Measurements from ENCODE around the gene PYROXD2.

PYROXD2 gene

GRCh38 chr10:98340940-98341310 is 74.1 kb downstream of the PYROXD2 start:
- DNase-seq (ENCODE audit: low read depth) = peak; percentile 51
- H3K4me3 ChIP-seq (ENCODE audit: low read depth, low read length) = no peak overlapping the region
- TF ChIP-seq, protein P1, sequence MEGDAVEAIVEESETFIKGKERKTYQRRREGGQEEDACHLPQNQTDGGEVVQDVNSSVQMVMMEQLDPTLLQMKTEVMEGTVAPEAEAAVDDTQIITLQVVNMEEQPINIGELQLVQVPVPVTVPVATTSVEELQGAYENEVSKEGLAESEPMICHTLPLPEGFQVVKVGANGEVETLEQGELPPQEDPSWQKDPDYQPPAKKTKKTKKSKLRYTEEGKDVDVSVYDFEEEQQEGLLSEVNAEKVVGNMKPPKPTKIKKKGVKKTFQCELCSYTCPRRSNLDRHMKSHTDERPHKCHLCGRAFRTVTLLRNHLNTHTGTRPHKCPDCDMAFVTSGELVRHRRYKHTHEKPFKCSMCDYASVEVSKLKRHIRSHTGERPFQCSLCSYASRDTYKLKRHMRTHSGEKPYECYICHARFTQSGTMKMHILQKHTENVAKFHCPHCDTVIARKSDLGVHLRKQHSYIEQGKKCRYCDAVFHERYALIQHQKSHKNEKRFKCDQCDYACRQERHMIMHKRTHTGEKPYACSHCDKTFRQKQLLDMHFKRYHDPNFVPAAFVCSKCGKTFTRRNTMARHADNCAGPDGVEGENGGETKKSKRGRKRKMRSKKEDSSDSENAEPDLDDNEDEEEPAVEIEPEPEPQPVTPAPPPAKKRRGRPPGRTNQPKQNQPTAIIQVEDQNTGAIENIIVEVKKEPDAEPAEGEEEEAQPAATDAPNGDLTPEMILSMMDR (conservative IDR thresholded peaks at IDR 0.05; ENCODE audit: low read depth, low read length) = peak; percentile 30

DNA sequence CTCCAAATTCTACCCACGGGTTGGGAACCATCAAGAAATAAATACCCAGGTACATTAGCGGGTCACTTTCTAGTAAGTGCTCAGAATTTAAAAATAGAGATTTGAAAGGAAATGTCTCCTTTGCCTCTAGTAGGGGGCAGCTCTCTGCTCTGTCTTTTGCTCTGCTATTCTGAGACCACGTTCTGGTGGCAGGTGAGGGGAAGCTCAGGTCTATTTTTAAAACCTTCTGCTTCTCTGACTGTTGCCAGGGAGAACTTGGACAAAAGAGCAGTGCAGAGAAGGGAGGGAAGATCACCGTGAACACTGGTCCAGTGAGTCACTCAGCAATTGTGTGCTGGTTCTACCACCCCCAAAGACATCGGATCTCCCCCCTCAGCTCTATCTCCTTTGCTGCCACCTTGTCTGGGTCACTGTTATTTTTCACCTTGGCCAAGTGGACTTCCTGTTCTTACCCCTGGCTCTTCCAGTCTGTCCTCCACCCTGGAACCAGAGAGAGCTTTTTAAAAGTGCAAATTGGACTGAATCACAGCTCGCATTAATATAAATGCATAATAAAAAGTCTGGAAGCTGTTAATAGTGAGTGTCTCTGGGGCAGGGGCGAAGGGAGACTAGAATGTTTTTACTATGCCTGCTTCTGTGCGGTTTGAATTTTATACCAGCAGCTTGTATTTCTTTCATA is 74.6 kb downstream of the PYROXD2 start:
- TF ChIP-seq, protein P1 (conservative IDR thresholded peaks at IDR 0.05; ENCODE audit: low read depth, low read length) = no peak
- DNase-seq (ENCODE audit: low read depth) = peak; percentile 41
- H3K4me3 ChIP-seq (ENCODE audit: low read depth, low read length) = no peak overlapping the region

GRCh38 chr10:98339799-98340198 is 75.2 kb downstream of the PYROXD2 start:
- no peak for DNase-seq (ENCODE audit: low read depth)
- TF ChIP-seq, protein P1 (conservative IDR thresholded peaks at IDR 0.05; ENCODE audit: low read depth, low read length) = no peak
- no peak overlapping the region for H3K4me3 ChIP-seq (ENCODE audit: low read depth, low read length)

DNA sequence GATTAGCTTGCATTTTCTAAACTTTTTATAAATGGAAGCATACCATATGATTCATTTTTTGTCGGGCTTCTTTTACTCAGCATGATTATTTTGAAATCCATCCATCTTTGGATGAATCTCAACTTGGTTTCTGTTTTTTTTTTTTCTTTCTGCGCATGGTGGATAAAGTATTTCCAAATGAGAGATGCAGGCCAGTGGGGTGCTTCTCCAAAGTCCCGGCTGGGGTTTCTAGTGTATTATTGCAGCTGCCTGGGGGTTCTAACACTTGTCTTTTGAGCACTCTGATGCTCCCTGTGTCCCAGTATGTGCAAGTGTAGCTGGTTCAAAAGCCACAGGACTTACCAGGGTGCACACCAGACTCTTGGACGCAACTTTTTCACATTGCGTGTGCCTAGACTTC is 76.1 kb downstream of the PYROXD2 start:
- TF ChIP-seq, protein P1 (conservative IDR thresholded peaks at IDR 0.05; ENCODE audit: low read depth, low read length) = no peak
- DNase-seq (ENCODE audit: low read depth) = peak; percentile 56
- no peak overlapping the region for H3K4me3 ChIP-seq (ENCODE audit: low read depth, low read length)

DNA sequence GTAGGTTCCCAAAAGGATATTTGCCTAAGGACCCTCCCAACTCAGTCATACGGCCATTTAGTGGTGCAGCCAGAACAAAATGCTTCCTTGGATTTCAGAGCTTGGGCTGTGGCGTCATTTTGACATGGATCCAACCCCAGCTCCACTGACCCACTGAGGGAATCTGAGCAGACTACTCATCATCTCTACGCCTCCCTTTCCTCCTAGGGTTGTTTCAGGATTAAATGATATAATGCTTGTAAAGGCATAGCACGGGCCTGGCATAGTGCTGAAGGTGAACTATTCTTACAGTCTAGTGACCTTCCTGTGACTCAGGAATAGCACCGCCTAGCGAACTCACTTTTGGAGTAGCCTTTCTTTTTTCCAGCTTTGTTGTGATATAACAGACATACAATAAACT is 76.7 kb downstream of the PYROXD2 start:
- TF ChIP-seq, protein P1 (conservative IDR thresholded peaks at IDR 0.05; ENCODE audit: low read depth, low read length) = no peak
- H3K4me3 ChIP-seq (ENCODE audit: low read depth, low read length) = no peak overlapping the region
- no peak for DNase-seq (ENCODE audit: low read depth)

DNA sequence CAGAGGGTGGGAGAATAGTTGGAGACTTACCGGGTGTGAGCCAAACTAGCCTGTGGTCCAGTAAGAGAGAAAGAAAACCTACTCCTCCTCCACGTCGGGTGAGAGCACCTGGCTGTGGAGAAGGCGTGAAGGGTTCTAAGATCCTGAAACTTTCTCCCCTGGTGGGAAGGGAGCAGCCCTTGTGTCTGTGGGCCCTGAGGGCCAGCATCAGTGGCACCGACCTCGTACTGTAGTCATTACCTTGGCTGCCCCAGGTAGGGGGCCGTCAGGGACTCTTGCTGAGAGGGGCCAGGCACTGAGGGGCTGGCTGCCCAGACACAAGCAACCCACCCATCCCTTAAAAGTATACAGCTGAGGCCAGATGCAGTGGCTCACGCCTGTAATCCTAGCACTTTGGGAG is 77.5 kb downstream of the PYROXD2 start:
- TF ChIP-seq, protein P1 (conservative IDR thresholded peaks at IDR 0.05; ENCODE audit: low read depth, low read length) = no peak
- H3K4me3 ChIP-seq (ENCODE audit: low read depth, low read length) = no peak overlapping the region
- DNase-seq (ENCODE audit: low read depth) = no peak

Data from choroid plexus epithelial cell (primary cell).